ENCODE measurements around the gene RABGAP1L. TPM values are rescaled to one million over a fixed set of nuclear protein-coding genes. Genes with fewer than 3 reads are reported as not detected.

Gene RABGAP1L
- total and polyA plus RNA-seq, 2 donors (not counting 3 experiments of a cell fraction or from before 2014, with no cell fraction given), result 6.4 to 22.2 TPM

GRCh38 chr1:174654560-174654959 is 495.2 kb downstream of the RABGAP1L start:
- no peak for FAIRE-seq
- no TSS peak for BruUV-seq (replicated peaks)
- CTCF ChIA-PET, result interaction anchor here (0.9 kb wide), 1 partner anchor 392 kb away, joined by 4 read pairs; no protein-coding TSS in a partner anchor

GRCh38 chr1:174656409-174657059 is 497.2 kb downstream of the RABGAP1L start:
- H3K4me3 ChIP-seq (replicated peaks in 1 of 3; ENCODE audit: insufficient read depth in 1 of 3, low read depth in 1 of 3, low read length in 3 of 3), result no peak overlapping the region
- H2AFZ ChIP-seq (ENCODE audit: low read depth, low read length), result no peak overlapping the region
- dilution Hi-C loops (cut with MboI; ENCODE audit: extremely low pct_ligation_motif_present, low sequenced_read_pairs) (no loop called here), intact Hi-C loops (cut with micrococcal nuclease) (no loop called here)
- no peak overlapping the region for H3K27ac ChIP-seq (ENCODE audit: insufficient read depth, low read depth, low read length)
- DNase-seq (ENCODE audit: low read depth, low spot score), result no peak
- no peaks in the 10 kb centered on the region for H3K27me3 ChIP-seq (ENCODE audit: control insufficient read depth in 2 of 2, insufficient read depth in 2 of 2, low read length in 2 of 2)
- H3K9me1 ChIP-seq (replicated peaks; ENCODE audit: control insufficient read depth, extremely low read depth, insufficient read depth, low read length), result no peaks in the 10 kb centered on the region
- BruUV-seq (replicated peaks), result no TSS peak
- H3K79me2 ChIP-seq (ENCODE audit: control insufficient read depth, insufficient read depth, low read length), result no peaks in the 10 kb centered on the region
- TF ChIP-seq FOS (IDR thresholded peaks at IDR 0.05; ENCODE audit: borderline replicate concordance, insufficient read depth, low read length) (no peak), EZH2 (IDR thresholded peaks at IDR 0.05; ENCODE audit: borderline replicate concordance, low read depth, low read length, severe bottlenecking) (no peak), MAX (IDR thresholded peaks at IDR 0.05; ENCODE audit: insufficient read depth, insufficient read length) (no peak), POLR2A (IDR thresholded peaks at IDR 0.05; ENCODE audit: low read depth, low read length) (no peak), MYC (IDR thresholded peaks at IDR 0.05; ENCODE audit: low read depth, low read length) (no peak)
- no peak overlapping the region for H3K4me2 ChIP-seq (ENCODE audit: insufficient read depth, low read length)
- CTCF ChIA-PET, result interaction anchor here (0.7 kb wide), 1 partner anchor 16 kb away, joined by 3 read pairs; no protein-coding TSS in a partner anchor
- H3K9me3 ChIP-seq (replicated peaks; ENCODE audit: control insufficient read depth, insufficient read depth, low read length), result no peaks in the 10 kb centered on the region
- H4K20me1 ChIP-seq (replicated peaks; ENCODE audit: control insufficient read depth, extremely low read depth, insufficient read depth, low read length), result no peaks in the 10 kb centered on the region
- FAIRE-seq, result no peak
- no peaks in the 10 kb centered on the region for H3K36me3 ChIP-seq (ENCODE audit: control insufficient read depth in 2 of 2, extremely low read depth in 1 of 2, insufficient read depth in 2 of 2, low read length in 2 of 2)
- no peaks in the 10 kb centered on the region for H3K4me1 ChIP-seq (ENCODE audit: control insufficient read depth, extremely low read depth, insufficient read depth, low read length)
- H3K9ac ChIP-seq (replicated peaks; ENCODE audit: extremely low read depth, insufficient read depth, low read length), result no peak overlapping the region
- POLR2A ChIA-PET, result no interaction called here

More at GRCh38 chr1:174654560-174654959, 495.2 kb downstream of the RABGAP1L start:
- H4K20me1 ChIP-seq (replicated peaks; ENCODE audit: control insufficient read depth, extremely low read depth, insufficient read depth, low read length), result no peaks in the 10 kb centered on the region
- H3K9me3 ChIP-seq (replicated peaks; ENCODE audit: control insufficient read depth, insufficient read depth, low read length), result no peaks in the 10 kb centered on the region
- H3K4me1 ChIP-seq (ENCODE audit: control insufficient read depth, extremely low read depth, insufficient read depth, low read length), result no peaks in the 10 kb centered on the region
- no peak overlapping the region for H3K4me3 ChIP-seq (replicated peaks in 1 of 3; ENCODE audit: insufficient read depth in 1 of 3, low read depth in 1 of 3, low read length in 3 of 3)
- H3K27ac ChIP-seq (ENCODE audit: insufficient read depth, low read depth, low read length), result no peak overlapping the region
- no peaks in the 10 kb centered on the region for H3K36me3 ChIP-seq (ENCODE audit: control insufficient read depth in 2 of 2, extremely low read depth in 1 of 2, insufficient read depth in 2 of 2, low read length in 2 of 2)
- no peaks in the 10 kb centered on the region for H3K27me3 ChIP-seq (ENCODE audit: control insufficient read depth in 2 of 2, insufficient read depth in 2 of 2, low read length in 2 of 2)
- H3K9ac ChIP-seq (replicated peaks; ENCODE audit: extremely low read depth, insufficient read depth, low read length), result no peak overlapping the region
- H3K9me1 ChIP-seq (replicated peaks; ENCODE audit: control insufficient read depth, extremely low read depth, insufficient read depth, low read length), result no peaks in the 10 kb centered on the region
- no peaks in the 10 kb centered on the region for H3K79me2 ChIP-seq (ENCODE audit: control insufficient read depth, insufficient read depth, low read length)
- H3K4me2 ChIP-seq (ENCODE audit: insufficient read depth, low read length), result no peak overlapping the region
- intact Hi-C loops (cut with micrococcal nuclease), result no loop called here
- TF ChIP-seq GATA2 (IDR thresholded peaks at IDR 0.05; ENCODE audit: insufficient read depth, insufficient read length, low read depth, low read length), result no peak
- no peak overlapping the region for H2AFZ ChIP-seq (ENCODE audit: low read depth, low read length)
- no peak for DNase-seq (ENCODE audit: low read depth, low spot score)
- dilution Hi-C loops (cut with MboI; ENCODE audit: extremely low pct_ligation_motif_present, low sequenced_read_pairs), result no loop called here
- POLR2A ChIA-PET, result interaction anchor here (0.6 kb wide), 1 partner anchor 712 kb away, joined by 4 read pairs; no protein-coding TSS in a partner anchor

Data from endothelial cell of umbilical vein (primary cell).